GM23338 (cell line): Measurements from ENCODE around the gene MXRA8. TPM values are rescaled to one million over a fixed set of nuclear protein-coding genes. Genes with fewer than 3 reads are reported as not detected.

Source experiments
- ATAC-seq: fragments of 200-7000 bp; cut with Tn5 transposase; 3 replicates; pipeline ENCODE4 v1.9.1; 2020
- DNase-seq: peaks from one replicate; pipeline ENCODE4 v3.0.0-alpha.2; 2015; ENCODE audit warnings: low spot score
- H2AFZ ChIP-seq: fragments of 200-600 bp; sonication (generic); 2 replicates; pipeline ENCODE4 v1.8.0; 2016; ENCODE audit warnings: antibody characterized with exemption, mild to moderate bottlenecking, moderate library complexity
- H3F3A ChIP-seq: fragments of 200-600 bp; sonication (generic); replicated peaks from 2 replicates; pipeline ENCODE4 v1.8.0; 2017; ENCODE audit warnings: antibody characterized with exemption, mixed run types, low read depth
- H3K27ac ChIP-seq: fragments of 200-600 bp; sonication (generic); 2 replicates; pipeline ENCODE4 v1.6.1; 2016; ENCODE audit warnings: low read depth
- H3K27me3 ChIP-seq: fragments of 200-600 bp; sonication (generic); 2 replicates; pipeline ENCODE4 v1.8.0; 2016; ENCODE audit warnings: mild to moderate bottlenecking, mixed run types, moderate library complexity; ENCODE audit not compliant: insufficient read depth
- H3K36me3 ChIP-seq: fragments of 200-600 bp; sonication (generic); 2 replicates; pipeline ENCODE4 v1.8.0; 2016; ENCODE audit warnings: mild to moderate bottlenecking; ENCODE audit not compliant: insufficient read depth
- H3K4me1 ChIP-seq: fragments of 200-600 bp; sonication (generic); 2 replicates; pipeline ENCODE4 v1.8.0; 2016; ENCODE audit warnings: mild to moderate bottlenecking, moderate library complexity; ENCODE audit not compliant: insufficient read depth
- H3K4me2 ChIP-seq: fragments of 200-600 bp; sonication (generic); 2 replicates; pipeline ENCODE4 v1.7.1; 2017; ENCODE audit warnings: mixed run types
- H3K4me3 ChIP-seq: fragments of 200-600 bp; sonication (generic); 2 replicates; pipeline ENCODE4 v1.6.1; 2016; ENCODE audit warnings: mixed run types
- H3K79me2 ChIP-seq: fragments of 200-600 bp; sonication (generic); replicated peaks from 2 replicates; pipeline ENCODE4 v1.8.0; 2017; ENCODE audit warnings: mild to moderate bottlenecking; ENCODE audit not compliant: insufficient read depth
- H3K9me2 ChIP-seq: fragments of 200-600 bp; sonication (generic); 2 replicates; pipeline ENCODE4 v1.8.0; 2017; ENCODE audit not compliant: insufficient read depth
- H4K20me1 ChIP-seq: fragments of 200-600 bp; sonication (generic); replicated peaks from 2 replicates; pipeline ENCODE4 v1.8.0; 2017; ENCODE audit warnings: mild to moderate bottlenecking; ENCODE audit not compliant: insufficient read depth
- H3K27ac Mint-ChIP-seq: 2 replicates; pipeline ENCODE4 v1.8.0; 2020; ENCODE audit warnings: inconsistent platforms, mild to moderate bottlenecking, moderate library complexity, mixed read lengths
- H3K27me3 Mint-ChIP-seq: 3 replicates; pipeline ENCODE4 v1.8.0; 2022; ENCODE audit warnings: low read depth, mild to moderate bottlenecking, moderate library complexity, mixed read lengths, inconsistent platforms; ENCODE audit not compliant: insufficient read depth, poor library complexity
- H3K36me3 Mint-ChIP-seq: 3 replicates; pipeline ENCODE4 v1.8.0; 2021; ENCODE audit warnings: low read depth, mild to moderate bottlenecking, inconsistent platforms, moderate library complexity, mixed read lengths
- H3K4me1 Mint-ChIP-seq: 3 replicates; pipeline ENCODE4 v1.8.0; 2020; ENCODE audit warnings: mild to moderate bottlenecking, inconsistent platforms, mixed read lengths
- H3K4me3 Mint-ChIP-seq: 3 replicates; pipeline ENCODE4 v1.8.0; 2021; ENCODE audit warnings: moderate library complexity, mild to moderate bottlenecking, inconsistent platforms, mixed read lengths
- H3K9me3 Mint-ChIP-seq: 3 replicates; pipeline ENCODE4 v1.8.0; 2020; ENCODE audit warnings: moderate library complexity, mild to moderate bottlenecking, inconsistent platforms, mixed read lengths
- CREB1 ChIP-seq: fragments of 250-450 bp; sonication (Bioruptor Pico); IDR thresholded peaks from 2 replicates; pipeline ENCODE4 v1.5.0; 2020; ENCODE audit warnings: low read depth, mild to moderate bottlenecking, moderate library complexity
- NANOG ChIP-seq: IDR thresholded peaks from 2 replicates; pipeline ENCODE4 v1.6.1; 2016; ENCODE audit warnings: antibody characterized with exemption, borderline replicate concordance
- POLR2AphosphoS5 ChIP-seq: IDR thresholded peaks from 2 replicates; pipeline ENCODE4 v1.6.1; 2016; ENCODE audit warnings: antibody characterized with exemption, low read depth
- ZNF114 ChIP-seq: fragments of 250-450 bp; sonication (Bioruptor Pico); IDR thresholded peaks from 2 replicates; pipeline ENCODE4 v1.5.0; 2020; ENCODE audit warnings: mild to moderate bottlenecking, moderate library complexity
- ZNF331 ChIP-seq: fragments of 250-450 bp; sonication (Bioruptor Pico); IDR thresholded peaks from 2 replicates; pipeline ENCODE4 v1.5.0; 2020; ENCODE audit warnings: low read depth, mild to moderate bottlenecking, moderate library complexity
- polyA plus RNA-seq: library from polyadenylated mRNA; unstranded; fragments of >200 nt; fragmentation: Nextera tagmentation; extraction: Ambion mirVana; gene quantifications from 2 replicates; pipeline ENCODE4 v1.2.1, GENCODE V29; 2016
- total RNA-seq: library from RNA; depleted of rRNA; stranded (reverse); fragments of >200 nt; shearing (Covaris generic); gene quantifications from 2 replicates; pipeline ENCODE4 v1.2.3, GENCODE V29; 2014
- TF ChIP-seq, protein P1 (sequence below), 2 experiments: fragments of 200-600 bp in 1 of 2; sonication (generic) in 1 of 2; conservative IDR thresholded peaks; 2 replicates each; pipeline versions ENCODE4 v1.5.1 to v1.6.1; 2016 to 2017; ENCODE audit warnings: antibody characterized with exemption in 2 of 2, low read depth in 2 of 2, mild to moderate bottlenecking in 2 of 2, moderate library complexity in 1 of 2
- TF ChIP-seq, protein P2 (sequence below): fragments of 250-450 bp; sonication (Bioruptor Pico); IDR thresholded peaks from 2 replicates; pipeline ENCODE4 v1.5.0; 2020; ENCODE audit warnings: mild to moderate bottlenecking, moderate library complexity

Gene MXRA8
- total and polyA plus RNA-seq, 2 experiments from 2014 or later: 9.1 to 17.2 TPM

DNA sequence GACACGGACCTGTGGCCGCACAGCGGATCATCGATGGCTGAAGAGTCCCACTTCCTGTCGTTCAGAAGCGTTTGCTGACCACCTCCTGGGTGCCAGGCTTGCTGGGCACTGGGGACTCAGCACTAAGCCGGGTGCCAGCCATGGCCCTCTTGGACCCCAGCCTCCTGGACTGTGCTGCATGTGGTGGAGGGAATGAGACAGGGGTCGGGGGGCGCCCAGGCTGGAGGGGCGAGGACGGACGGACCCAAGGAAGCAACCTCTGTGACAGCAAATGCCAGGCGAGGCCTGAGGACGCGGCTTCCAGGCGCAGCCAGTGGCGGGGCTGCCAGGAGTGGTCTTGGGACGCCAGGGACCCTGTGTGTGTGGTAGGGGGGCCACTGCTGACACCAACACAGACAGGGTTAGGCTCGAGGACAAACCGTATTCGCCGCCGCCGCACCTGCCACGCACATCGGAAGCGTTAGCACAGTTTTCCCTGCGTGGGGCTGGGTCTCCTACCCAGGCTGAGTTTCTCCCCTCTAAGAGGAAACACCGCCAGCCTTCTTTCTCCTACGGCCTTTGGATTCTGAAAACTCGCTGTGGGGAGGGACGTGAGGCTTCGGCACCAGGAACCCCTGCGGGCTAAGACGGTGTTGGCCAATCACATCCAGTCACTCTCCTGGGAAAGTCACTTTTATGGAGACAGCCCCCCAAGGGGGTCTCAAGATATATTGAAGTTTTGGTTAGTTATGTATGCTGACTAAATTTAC lies 3.1 kb upstream of the MXRA8 start (continued):
- TF ChIP-seq, protein P1, sequence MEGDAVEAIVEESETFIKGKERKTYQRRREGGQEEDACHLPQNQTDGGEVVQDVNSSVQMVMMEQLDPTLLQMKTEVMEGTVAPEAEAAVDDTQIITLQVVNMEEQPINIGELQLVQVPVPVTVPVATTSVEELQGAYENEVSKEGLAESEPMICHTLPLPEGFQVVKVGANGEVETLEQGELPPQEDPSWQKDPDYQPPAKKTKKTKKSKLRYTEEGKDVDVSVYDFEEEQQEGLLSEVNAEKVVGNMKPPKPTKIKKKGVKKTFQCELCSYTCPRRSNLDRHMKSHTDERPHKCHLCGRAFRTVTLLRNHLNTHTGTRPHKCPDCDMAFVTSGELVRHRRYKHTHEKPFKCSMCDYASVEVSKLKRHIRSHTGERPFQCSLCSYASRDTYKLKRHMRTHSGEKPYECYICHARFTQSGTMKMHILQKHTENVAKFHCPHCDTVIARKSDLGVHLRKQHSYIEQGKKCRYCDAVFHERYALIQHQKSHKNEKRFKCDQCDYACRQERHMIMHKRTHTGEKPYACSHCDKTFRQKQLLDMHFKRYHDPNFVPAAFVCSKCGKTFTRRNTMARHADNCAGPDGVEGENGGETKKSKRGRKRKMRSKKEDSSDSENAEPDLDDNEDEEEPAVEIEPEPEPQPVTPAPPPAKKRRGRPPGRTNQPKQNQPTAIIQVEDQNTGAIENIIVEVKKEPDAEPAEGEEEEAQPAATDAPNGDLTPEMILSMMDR (conservative IDR thresholded peaks at IDR 0.05; ENCODE audit: low read depth in 2 of 2): no peak
- TF ChIP-seq ZNF331 (CRISPR knock-in tag) (no peak), CREB1 (CRISPR knock-in tag) (no peak)

DNA sequence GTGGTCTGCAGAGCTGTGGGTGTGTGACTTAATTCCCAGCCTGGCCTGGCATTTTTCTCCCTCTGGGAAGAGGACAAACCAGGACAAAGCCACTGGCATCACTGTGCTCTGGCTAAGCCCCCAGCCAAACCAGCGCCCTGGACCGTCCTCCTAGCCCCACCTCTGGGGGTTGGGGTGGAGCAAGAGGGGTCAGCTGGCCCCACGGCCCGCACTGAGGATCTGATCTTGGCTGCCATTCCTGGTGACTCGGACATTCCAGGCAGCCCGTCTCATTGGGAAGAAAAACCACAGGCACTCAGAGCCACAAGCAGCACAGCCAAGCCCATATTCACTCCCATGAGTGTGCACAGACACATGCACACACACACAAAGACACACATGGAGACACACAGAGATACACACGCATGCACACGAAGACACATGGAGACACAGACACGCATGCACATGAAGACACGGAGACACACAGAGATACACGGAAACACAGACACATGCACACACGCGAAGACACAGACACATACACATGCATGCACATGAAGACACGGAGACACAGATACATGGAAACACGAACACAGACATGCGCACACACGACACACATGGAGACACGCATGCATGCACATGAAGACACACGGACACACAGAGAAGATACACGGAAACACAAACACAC lies 2.3 kb upstream of the MXRA8 start:
- no peak for DNase-seq
- Histone ChIP-seq H4K20me1 (no peaks in the 10 kb centered on the region), H3K27ac (no peak overlapping the region), H3K9me2 (no peaks in the 10 kb centered on the region), H2AFZ (no peak overlapping the region), H3K4me2 (no peak overlapping the region), H3K4me3 (no peak overlapping the region), H3K36me3 (no peaks in the 10 kb centered on the region), H3K4me1 (peaks cover 22% of the 10 kb centered on the region), H3K79me2 (no peaks in the 10 kb centered on the region), H3K27me3 (no peaks in the 10 kb centered on the region), H3F3A (peaks cover 19% of the 10 kb centered on the region; the same call in 1 of the 2 replicates)
- Mint-ChIP-seq H3K27ac (peak overlapping the region; percentile 2; the same call in 1 of the 2 replicates), H3K4me3 (no peak overlapping the region; the same call in 2 of the 3 replicates), H3K36me3 (no peaks in the 10 kb centered on the region), H3K4me1 (peaks cover 31% of the 10 kb centered on the region), H3K9me3 (no peaks in the 10 kb centered on the region; the same call in 2 of the 3 replicates), H3K27me3 (peaks cover 18% of the 10 kb centered on the region)
- no peak for ATAC-seq
- TF ChIP-seq ZNF114 (no peak), NANOG (no peak), POLR2AphosphoS5 (no peak)
- TF ChIP-seq, protein P2, sequence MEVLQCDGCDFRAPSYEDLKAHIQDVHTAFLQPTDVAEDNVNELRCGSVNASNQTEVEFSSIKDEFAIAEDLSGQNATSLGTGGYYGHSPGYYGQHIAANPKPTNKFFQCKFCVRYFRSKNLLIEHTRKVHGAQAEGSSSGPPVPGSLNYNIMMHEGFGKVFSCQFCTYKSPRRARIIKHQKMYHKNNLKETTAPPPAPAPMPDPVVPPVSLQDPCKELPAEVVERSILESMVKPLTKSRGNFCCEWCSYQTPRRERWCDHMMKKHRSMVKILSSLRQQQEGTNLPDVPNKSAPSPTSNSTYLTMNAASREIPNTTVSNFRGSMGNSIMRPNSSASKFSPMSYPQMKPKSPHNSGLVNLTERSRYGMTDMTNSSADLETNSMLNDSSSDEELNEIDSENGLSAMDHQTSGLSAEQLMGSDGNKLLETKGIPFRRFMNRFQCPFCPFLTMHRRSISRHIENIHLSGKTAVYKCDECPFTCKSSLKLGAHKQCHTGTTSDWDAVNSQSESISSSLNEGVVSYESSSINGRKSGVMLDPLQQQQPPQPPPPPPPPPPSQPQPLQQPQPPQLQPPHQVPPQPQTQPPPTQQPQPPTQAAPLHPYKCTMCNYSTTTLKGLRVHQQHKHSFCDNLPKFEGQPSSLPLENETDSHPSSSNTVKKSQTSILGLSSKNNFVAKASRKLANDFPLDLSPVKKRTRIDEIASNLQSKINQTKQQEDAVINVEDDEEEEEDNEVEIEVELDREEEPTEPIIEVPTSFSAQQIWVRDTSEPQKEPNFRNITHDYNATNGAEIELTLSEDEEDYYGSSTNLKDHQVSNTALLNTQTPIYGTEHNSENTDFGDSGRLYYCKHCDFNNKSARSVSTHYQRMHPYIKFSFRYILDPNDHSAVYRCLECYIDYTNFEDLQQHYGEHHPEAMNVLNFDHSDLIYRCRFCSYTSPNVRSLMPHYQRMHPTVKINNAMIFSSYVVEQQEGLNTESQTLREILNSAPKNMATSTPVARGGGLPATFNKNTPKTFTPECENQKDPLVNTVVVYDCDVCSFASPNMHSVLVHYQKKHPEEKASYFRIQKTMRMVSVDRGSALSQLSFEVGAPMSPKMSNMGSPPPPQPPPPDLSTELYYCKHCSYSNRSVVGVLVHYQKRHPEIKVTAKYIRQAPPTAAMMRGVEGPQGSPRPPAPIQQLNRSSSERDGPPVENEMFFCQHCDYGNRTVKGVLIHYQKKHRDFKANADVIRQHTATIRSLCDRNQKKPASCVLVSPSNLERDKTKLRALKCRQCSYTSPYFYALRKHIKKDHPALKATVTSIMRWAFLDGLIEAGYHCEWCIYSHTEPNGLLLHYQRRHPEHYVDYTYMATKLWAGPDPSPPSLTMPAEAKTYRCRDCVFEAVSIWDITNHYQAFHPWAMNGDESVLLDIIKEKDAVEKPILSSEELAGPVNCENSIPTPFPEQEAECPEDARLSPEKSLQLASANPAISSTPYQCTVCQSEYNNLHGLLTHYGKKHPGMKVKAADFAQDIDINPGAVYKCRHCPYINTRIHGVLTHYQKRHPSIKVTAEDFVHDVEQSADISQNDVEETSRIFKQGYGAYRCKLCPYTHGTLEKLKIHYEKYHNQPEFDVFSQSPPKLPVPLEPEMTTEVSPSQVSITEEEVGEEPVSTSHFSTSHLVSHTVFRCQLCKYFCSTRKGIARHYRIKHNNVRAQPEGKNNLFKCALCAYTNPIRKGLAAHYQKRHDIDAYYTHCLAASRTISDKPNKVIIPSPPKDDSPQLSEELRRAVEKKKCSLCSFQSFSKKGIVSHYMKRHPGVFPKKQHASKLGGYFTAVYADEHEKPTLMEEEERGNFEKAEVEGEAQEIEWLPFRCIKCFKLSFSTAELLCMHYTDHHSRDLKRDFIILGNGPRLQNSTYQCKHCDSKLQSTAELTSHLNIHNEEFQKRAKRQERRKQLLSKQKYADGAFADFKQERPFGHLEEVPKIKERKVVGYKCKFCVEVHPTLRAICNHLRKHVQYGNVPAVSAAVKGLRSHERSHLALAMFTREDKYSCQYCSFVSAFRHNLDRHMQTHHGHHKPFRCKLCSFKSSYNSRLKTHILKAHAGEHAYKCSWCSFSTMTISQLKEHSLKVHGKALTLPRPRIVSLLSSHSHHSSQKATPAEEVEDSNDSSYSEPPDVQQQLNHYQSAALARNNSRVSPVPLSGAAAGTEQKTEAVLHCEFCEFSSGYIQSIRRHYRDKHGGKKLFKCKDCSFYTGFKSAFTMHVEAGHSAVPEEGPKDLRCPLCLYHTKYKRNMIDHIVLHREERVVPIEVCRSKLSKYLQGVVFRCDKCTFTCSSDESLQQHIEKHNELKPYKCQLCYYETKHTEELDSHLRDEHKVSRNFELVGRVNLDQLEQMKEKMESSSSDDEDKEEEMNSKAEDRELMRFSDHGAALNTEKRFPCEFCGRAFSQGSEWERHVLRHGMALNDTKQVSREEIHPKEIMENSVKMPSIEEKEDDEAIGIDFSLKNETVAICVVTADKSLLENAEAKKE (CRISPR knock-in tag): no peak
